H1 (cell line): Measurements from ENCODE around the gene MAFG. TPM values are rescaled to one million over a fixed set of nuclear protein-coding genes. Genes with fewer than 3 reads are reported as not detected.

Experiments
- CTCF ChIA-PET: fragments of 300-600 bp; sonication (Branson Sonifier 250); formaldehyde crosslinking; loops from one replicate; lab custom pipeline; 2021; ENCODE audit not compliant: partially characterized antibody; lab: Charles Lee
- POLR2A ChIA-PET: fragments of 300-600 bp; sonication (Branson Sonifier 250); formaldehyde crosslinking; loops from one replicate; lab custom pipeline; 2021; ENCODE audit warnings: inconsistent platforms; ENCODE audit not compliant: partially characterized antibody; lab: Charles Lee
- DNase-seq, 2 experiments: peaks; one replicate each; pipeline versions ENCODE4 v3.0.0 to v3.0.0-alpha.2; 2010 to 2022; ENCODE audit warnings: low spot score in 2 of 2, low read depth in 1 of 2, mixed read lengths in 1 of 2
- FAIRE-seq: peaks from 2 replicates; lab custom pipeline; 2011; peaks lifted over from hg19 to GRCh38; lab: Jason Lieb, UNC
- H2AFZ ChIP-seq: 2 replicates; pipeline ENCODE4 v1.8.1; 2012; ENCODE audit warnings: low read length, inconsistent platforms
- H2AK5ac ChIP-seq: 2 replicates; pipeline ENCODE4 v1.6.1; 2013; ENCODE audit warnings: low read depth, low read length
- H2BK120ac ChIP-seq: replicated peaks from 2 replicates; pipeline ENCODE3; 2013; ENCODE audit warnings: low read depth, low read length, inconsistent platforms
- H2BK12ac ChIP-seq: 2 replicates; pipeline ENCODE4 v1.6.1; 2013; ENCODE audit warnings: low read depth, low read length
- H2BK15ac ChIP-seq: 2 replicates; pipeline ENCODE4 v1.6.1; 2013; ENCODE audit warnings: low read length
- H2BK20ac ChIP-seq: 2 replicates; pipeline ENCODE4 v1.6.1; 2013; ENCODE audit warnings: low read length
- H2BK5ac ChIP-seq: 2 replicates; pipeline ENCODE4 v1.6.1; 2013; ENCODE audit warnings: low read depth, low read length
- H3K14ac ChIP-seq: 2 replicates; pipeline ENCODE4 v1.6.1; 2013; ENCODE audit warnings: inconsistent platforms; ENCODE audit not compliant: insufficient read length
- H3K18ac ChIP-seq: 2 replicates; pipeline ENCODE4 v1.6.1; 2013; ENCODE audit warnings: low read length; ENCODE audit errors: extremely low read depth
- H3K23ac ChIP-seq: 2 replicates; pipeline ENCODE4 v1.6.1; 2013; ENCODE audit warnings: inconsistent platforms; ENCODE audit not compliant: insufficient read length
- H3K23me2 ChIP-seq: 2 replicates; pipeline ENCODE4 v1.6.1; 2013; ENCODE audit warnings: low read depth, low read length
- H3K27ac ChIP-seq: 2 replicates; pipeline ENCODE4 v1.6.1; 2011; ENCODE audit warnings: low read depth, low read length, inconsistent platforms
- H3K27me3 ChIP-seq, 4 experiments: replicated peaks in 1 of 4; 1 replicate in 1 of 4; 2 replicates in 3 of 4; pipeline versions ENCODE4 v1.6.1 to v1.8.1; 2011 to 2013; ENCODE audit warnings: low read length in 3 of 4, mild to moderate bottlenecking in 3 of 4, inconsistent platforms in 2 of 4, mixed read lengths in 2 of 4, moderate library complexity in 1 of 4; ENCODE audit not compliant: control insufficient read depth in 3 of 4, insufficient read depth in 3 of 4; ENCODE audit errors: extremely low read depth in 1 of 4
- H3K36me3 ChIP-seq, 4 experiments: 2 replicates each; pipeline versions ENCODE4 v1.6.1 to v1.8.1; 2011 to 2013; ENCODE audit warnings: mild to moderate bottlenecking in 4 of 4, low read length in 3 of 4, moderate library complexity in 2 of 4, control low read depth in 1 of 4, inconsistent platforms in 1 of 4; ENCODE audit not compliant: insufficient read depth in 4 of 4, control insufficient read depth in 2 of 4
- H3K4ac ChIP-seq: replicated peaks from 2 replicates; pipeline ENCODE3; 2013; ENCODE audit warnings: low read length, low read depth, mixed read lengths, inconsistent platforms; ENCODE audit not compliant: insufficient read length
- H3K4me1 ChIP-seq, 4 experiments: replicated peaks in 1 of 4; 1 replicate in 1 of 4; 2 replicates in 3 of 4; pipeline versions ENCODE4 v1.6.1 to v1.8.1; 2011 to 2013; ENCODE audit warnings: low read length in 3 of 4, inconsistent platforms in 2 of 4, mixed read lengths in 1 of 4; ENCODE audit not compliant: insufficient read depth in 4 of 4, control insufficient read depth in 3 of 4
- H3K4me2 ChIP-seq, 2 experiments: 2 replicates each; pipeline versions ENCODE4 v1.6.1 to v1.8.1; 2011 to 2013; ENCODE audit warnings: low read depth in 2 of 2, low read length in 2 of 2, control low read depth in 1 of 2, inconsistent platforms in 1 of 2, mild to moderate bottlenecking in 1 of 2; ENCODE audit not compliant: insufficient read depth in 1 of 2
- H3K4me3 ChIP-seq, 4 experiments: fragments of 200-600, 300-600 bp in 1 of 4; sonication (generic), shearing (Covaris generic), sonication (Bioruptor Twin) in 1 of 4; 2 replicates each; pipeline versions ENCODE4 v1.5.1 to v1.8.1; 2011 to 2016; ENCODE audit warnings: low read length in 4 of 4, low read depth in 3 of 4, control low read depth in 2 of 4, inconsistent platforms in 2 of 4, mild to moderate bottlenecking in 2 of 4, mixed read lengths in 1 of 4, moderate library complexity in 1 of 4; ENCODE audit not compliant: insufficient read depth in 2 of 4; ENCODE audit errors: extremely low read depth in 1 of 4
- H3K56ac ChIP-seq: replicated peaks from 2 replicates; pipeline ENCODE3; 2013; ENCODE audit warnings: low read depth, mild to moderate bottlenecking, mixed read lengths, low read length, inconsistent platforms; ENCODE audit not compliant: insufficient read length
- H3K79me1 ChIP-seq: 2 replicates; pipeline ENCODE4 v1.6.1; 2013; ENCODE audit warnings: low read depth, low read length, control low read depth
- H3K79me2 ChIP-seq, 2 experiments: 2 replicates each; pipeline versions ENCODE4 v1.6.1 to v1.8.1; 2012 to 2013; ENCODE audit warnings: low read length in 2 of 2, mild to moderate bottlenecking in 2 of 2, inconsistent platforms in 1 of 2; ENCODE audit not compliant: insufficient read depth in 2 of 2, control insufficient read depth in 1 of 2
- H3K9ac ChIP-seq, 4 experiments: replicated peaks in 1 of 4; 1 replicate in 1 of 4; 2 replicates in 3 of 4; pipeline versions ENCODE4 v1.6.1 to v1.8.1; 2011 to 2013; ENCODE audit warnings: low read depth in 3 of 4, low read length in 3 of 4, control low read depth in 2 of 4, mild to moderate bottlenecking in 2 of 4, moderate library complexity in 2 of 4, inconsistent platforms in 1 of 4; ENCODE audit errors: extremely low read depth in 1 of 4
- H3K9me3 ChIP-seq, 2 experiments: 2 replicates each; pipeline versions ENCODE4 v1.6.1 to v1.8.1; 2012 to 2013; ENCODE audit warnings: mild to moderate bottlenecking in 2 of 2, moderate library complexity in 2 of 2, control low read depth in 1 of 2, inconsistent platforms in 1 of 2, low read depth in 1 of 2, low read length in 1 of 2, mixed read lengths in 1 of 2; ENCODE audit not compliant: insufficient read depth in 2 of 2
- H4K20me1 ChIP-seq, 2 experiments: replicated peaks in 1 of 2; 2 replicates each; pipeline versions ENCODE3 to v1.8.1; 2011 to 2013; ENCODE audit warnings: inconsistent platforms in 2 of 2, low read length in 2 of 2, mild to moderate bottlenecking in 1 of 2; ENCODE audit not compliant: insufficient read depth in 2 of 2, control insufficient read depth in 1 of 2
- H4K5ac ChIP-seq: 2 replicates; pipeline ENCODE4 v1.6.1; 2013; ENCODE audit warnings: low read length, low read depth, mixed read lengths, inconsistent platforms; ENCODE audit not compliant: insufficient read length
- H4K8ac ChIP-seq: 2 replicates; pipeline ENCODE4 v1.8.0; 2013; ENCODE audit warnings: mild to moderate bottlenecking, moderate library complexity, low read length, inconsistent platforms; ENCODE audit not compliant: insufficient read depth; ENCODE audit errors: extremely low read depth
- H4K91ac ChIP-seq: replicated peaks from 2 replicates; pipeline ENCODE3; 2013; ENCODE audit warnings: low read length, mixed read lengths, inconsistent platforms; ENCODE audit not compliant: insufficient read length
- MAFK ChIP-seq: IDR thresholded peaks from 2 replicates; pipeline ENCODE4 v1.6.1; 2012; ENCODE audit warnings: low read depth, mild to moderate bottlenecking, improper control_type of control experiment, low read length
- TEAD4 ChIP-seq: IDR thresholded peaks from 2 replicates; pipeline ENCODE4 v1.6.1; 2012; ENCODE audit warnings: low read depth, low read length, inconsistent platforms, mixed read lengths
- WGBS, 2 experiments: shearing (Covaris generic) in 1 of 2; methylation state at CpG; one replicate each; pipeline versions ENCODE4 v1.1.6 to v1.1.7; 2013 to 2015; ENCODE audit warnings: low lambda C conversion rate in 2 of 2, mixed read lengths in 2 of 2, inconsistent platforms in 1 of 2, low coverage in 1 of 2, missing lambda C conversion rate in 1 of 2; ENCODE audit not compliant: insufficient replicate concordance in 2 of 2, insufficient coverage in 1 of 2, insufficient read length in 1 of 2; ENCODE audit errors: extremely low coverage in 1 of 2, missing lambda C conversion rate in 1 of 2; 5-methylcytosine and 5-hydroxymethylcytosine counted together
- polyA plus RNA-seq, 7 experiments: library from polyadenylated mRNA; depleted of rRNA in 3 of 7; stranded (reverse) in 5 of 7; unstranded in 2 of 7; fragments of >200 nt in 5 of 7; fragments of 200-250 nt in 2 of 7; gene quantifications; 1 replicate in 5 of 7; 2 replicates in 1 of 7; 4 replicates in 1 of 7; pipeline versions ENCODE4 v1.2.1 to v1.2.3, GENCODE V29; 2011 to 2013; ENCODE audit warnings: missing spikeins in 2 of 7, mixed read lengths in 2 of 7
- total RNA-seq: library from RNA; stranded (reverse); fragmentation: NEBNext Ultra II Directional; extraction: Animal tissue kit (Norgen Biotek cat#: 25700); gene quantifications from 2 replicates; pipeline ENCODE4 v1.2.1, GENCODE V29; 2021

Gene MAFG
- total and polyA plus RNA-seq, 2 of the 8 experiments (the other 6 are each of a cell fraction or from before 2014, with no cell fraction given), result 25.5 to 26.9 TPM

DNA sequence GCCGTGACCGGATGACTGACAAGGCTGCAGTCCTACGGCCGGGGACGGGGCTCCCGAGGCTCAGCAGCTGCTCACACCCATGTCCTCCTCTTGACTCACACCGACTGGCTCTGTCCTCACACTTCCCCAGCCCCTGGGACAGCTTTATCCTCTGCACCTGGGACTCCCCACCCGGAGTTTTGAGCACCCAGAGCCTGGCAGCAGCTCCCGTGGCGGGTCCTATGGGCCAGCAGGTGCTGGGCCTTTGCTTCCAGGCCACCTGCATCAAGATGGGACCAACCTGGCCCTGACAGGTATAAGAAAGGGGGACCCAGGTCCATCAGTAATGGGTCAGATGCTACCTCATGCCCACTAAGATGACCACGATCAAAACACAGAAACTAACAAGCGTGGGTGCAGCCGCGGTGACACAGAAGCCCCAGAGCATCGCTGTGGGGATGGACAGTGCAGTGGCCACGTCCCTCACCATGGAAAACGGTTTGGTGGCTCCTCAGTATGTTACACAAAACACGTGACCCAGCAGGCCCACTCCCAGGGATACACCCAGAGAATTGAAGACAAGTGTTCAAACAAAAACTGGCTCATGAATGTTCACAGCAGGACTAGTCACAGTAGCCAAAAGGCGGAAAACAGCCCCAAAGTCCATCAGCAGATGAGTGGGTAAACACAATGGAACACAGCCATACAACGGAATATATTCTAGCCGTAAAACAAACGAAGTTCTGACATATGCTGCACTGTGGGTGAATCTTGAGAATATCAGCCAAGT lies 36.7 kb upstream of the MAFG start:
- Histone ChIP-seq H3K9ac (no peak overlapping the region), H2BK15ac (0 out of 2 replicates have a peak overlapping the region, but pooled peaks have one; percentile 81), H4K91ac (no peak overlapping the region), H3K4ac (no peak overlapping the region), H3K4me3 (no peak overlapping the region), H2AFZ (no peak overlapping the region), H3K9me3 (no peaks in the 10 kb centered on the region), H3K36me3 (peaks cover 0 to 13% (median 0%) of the 10 kb centered on the region in 4 experiments; a peak in 1 of 8 replicates), H2BK5ac (no peak overlapping the region)
- no peak for FAIRE-seq
- 88% methylated on average over 22 of the region's 22 CpGs; no CpG with 5 or more reads in 1 of the 2 experiments for WGBS, 2 experiments
- TF ChIP-seq TEAD4, result no peak
- TF ChIP-seq MAFK, result no peak
- TF ChIP-seq, all 59 proteins: peak for 0
- Histone ChIP-seq H2AK5ac (no peak overlapping the region), H3K27me3 (peaks cover 30 to 76% (median 66%) of the 10 kb centered on the region in 4 experiments), H2BK120ac (no peak overlapping the region), H3K14ac (no peak overlapping the region), H3K79me2 (no peaks in the 10 kb centered on the region), H3K27ac (no peak overlapping the region), H3K4me1 (peaks cover 0 to 25% (median 16%) of the 10 kb centered on the region in 4 experiments; a peak in 6 of 7 replicates), H3K4me2 (no peak overlapping the region), H3K23ac (no peak overlapping the region), H3K56ac (no peak overlapping the region), H4K20me1 (peaks cover 2 to 3% of the 10 kb centered on the region in 2 experiments), H3K79me1 (no peaks in the 10 kb centered on the region), H2BK12ac (0 out of 2 replicates have a peak overlapping the region, but pooled peaks have one; percentile 9), H3K23me2 (peaks cover 4% of the 10 kb centered on the region; the same call in 1 of the 2 replicates), H4K5ac (no peak overlapping the region), H4K8ac (no peak overlapping the region; the same call in 1 of the 2 replicates), H2BK20ac (no peak overlapping the region), H3K18ac (no peak overlapping the region)
- POLR2A ChIA-PET, result interaction anchor here (0.6 to 1.4 kb wide), 3 partner anchors 11 to 33 kb away, joined by 3 to 4 read pairs (median 3); no protein-coding TSS in a partner anchor
- no peak for DNase-seq
- CTCF ChIA-PET, result interaction anchor here (2.1 to 5.1 kb wide), 3 partner anchors 11 to 56 kb away, joined by 6 to 22 read pairs (median 6); partner anchors contain the start of gene ASPSCR1
